HG03439 (cell line): Measurements from ENCODE around the gene POLG2.

Source experiments
- ATAC-seq: cut with Tn5 transposase; IDR thresholded peaks from one replicate; pipeline ENCODE4 v1.9.1; 2021; ENCODE audit warnings: mild to moderate bottlenecking, moderate library complexity; ENCODE audit not compliant: unreplicated experiment

POLG2 gene

GRCh38 chr17:64496786-64497564 lies at the start of gene POLG2:
TSS of gene POLG2 (minus strand) at chr17:64497054. CDS start at chr17:64496968, 86 bp downstream.
- ATAC-seq, result peak; percentile 79

- ATAC-seq, result no peak
Observed at GRCh38 chr17:64544742-64545141, 47.9 kb upstream of the POLG2 start.

GRCh38 chr17:64540118-64540776 lies 43.4 kb upstream of the POLG2 start:
- no peak for ATAC-seq

- no peak for ATAC-seq
Observed at GRCh38 chr17:64538508-64539130, 41.8 kb upstream of the POLG2 start.

- no peak for ATAC-seq
Observed at GRCh38 chr17:64537488-64537887, 40.6 kb upstream of the POLG2 start.

- ATAC-seq, result no peak
Observed at GRCh38 chr17:64536913-64537312, 40.1 kb upstream of the POLG2 start.

GRCh38 chr17:64535357-64535756 lies 38.5 kb upstream of the POLG2 start:
- ATAC-seq, result no peak

GRCh38 chr17:64534187-64534586 lies 37.3 kb upstream of the POLG2 start:
- ATAC-seq, result no peak

GRCh38 chr17:64533784-64534183 lies 36.9 kb upstream of the POLG2 start:
- no peak for ATAC-seq

GRCh38 chr17:64532409-64532808 lies 35.6 kb upstream of the POLG2 start:
- ATAC-seq, result no peak

GRCh38 chr17:64531955-64532371 lies 35.1 kb upstream of the POLG2 start:
- no peak for ATAC-seq

GRCh38 chr17:64529221-64529620 lies 32.4 kb upstream of the POLG2 start:
- no peak for ATAC-seq

- ATAC-seq, result no peak
Observed at GRCh38 chr17:64527914-64528313, 31.1 kb upstream of the POLG2 start.

- ATAC-seq, result no peak
Observed at GRCh38 chr17:64520359-64520758, 23.5 kb upstream of the POLG2 start.

- no peak for ATAC-seq
Observed at GRCh38 chr17:64519601-64520000, 22.7 kb upstream of the POLG2 start.

- no peak for ATAC-seq
Observed at GRCh38 chr17:64515829-64516228, 19.0 kb upstream of the POLG2 start.

- no peak for ATAC-seq
Observed at GRCh38 chr17:64515419-64515818, 18.6 kb upstream of the POLG2 start.

- no peak for ATAC-seq
Observed at GRCh38 chr17:64509179-64509578, 12.3 kb upstream of the POLG2 start.

- ATAC-seq, result no peak
Observed at GRCh38 chr17:64508683-64509082, 11.8 kb upstream of the POLG2 start.

- ATAC-seq, result peak; percentile 8
Observed at GRCh38 chr17:64507413-64507782, 10.5 kb upstream of the POLG2 start.

GRCh38 chr17:64506576-64507412 lies 9.9 kb upstream of the POLG2 start, which contains the start of gene CEP95:
TSS of gene CEP95 (plus strand) at chr17:64506977. CDS start at chr17:64507098, 121 bp downstream.
- ATAC-seq, result peak; percentile 53
